IPS DF 6.9 (cell line): ENCODE data around the gene PRUNE2.

Source experiments
- DNase-seq: peaks from one replicate; pipeline ENCODE4 v3.0.0-alpha.2; 2013; ENCODE audit warnings: low read depth, low spot score
- H3K27ac ChIP-seq: one replicate; pipeline ENCODE4 v1.5.1; 2013; ENCODE audit warnings: low read length, control low read depth
- H3K27me3 ChIP-seq: 2 replicates; pipeline ENCODE4 v1.6.1; 2013; ENCODE audit warnings: mild to moderate bottlenecking, low read length; ENCODE audit not compliant: control insufficient read depth, insufficient read depth
- H3K36me3 ChIP-seq: 2 replicates; pipeline ENCODE4 v1.6.1; 2013; ENCODE audit warnings: low read length; ENCODE audit not compliant: control insufficient read depth, insufficient read depth
- H3K4me1 ChIP-seq: 2 replicates; pipeline ENCODE4 v1.6.1; 2013; ENCODE audit warnings: low read length; ENCODE audit not compliant: control insufficient read depth, insufficient read depth
- H3K4me3 ChIP-seq: 2 replicates; pipeline ENCODE4 v1.5.1; 2013; ENCODE audit warnings: mild to moderate bottlenecking, low read length
- H3K9me3 ChIP-seq: 2 replicates; pipeline ENCODE4 v1.6.1; 2013; ENCODE audit warnings: low read length, inconsistent platforms; ENCODE audit not compliant: control insufficient read depth, insufficient read depth
- WGBS: extraction: QIAGEN DNeasy Blood & Tissue Kit; methylation state at CpG from one replicate; pipeline ENCODE4 v1.1.7; 2013; ENCODE audit warnings: mixed read lengths, missing lambda C conversion rate; ENCODE audit not compliant: insufficient read length, insufficient coverage; 5-methylcytosine and 5-hydroxymethylcytosine counted together

The PRUNE2 gene

GRCh38 chr9:76609285-76610010 is 296.5 kb downstream of the PRUNE2 start:
- Histone ChIP-seq H3K9me3 (no peaks in the 10 kb centered on the region), H3K4me3 (no peak overlapping the region), H3K27me3 (no peaks in the 10 kb centered on the region), H3K27ac (no peak overlapping the region), H3K36me3 (no peaks in the 10 kb centered on the region), H3K4me1 (no peaks in the 10 kb centered on the region)
- no peak for DNase-seq
- no CpG with 5 or more reads among the region's 6 CpGs for WGBS

- Histone ChIP-seq H3K27me3 (no peaks in the 10 kb centered on the region), H3K36me3 (no peaks in the 10 kb centered on the region), H3K4me3 (no peak overlapping the region), H3K9me3 (no peaks in the 10 kb centered on the region), H3K27ac (no peak overlapping the region), H3K4me1 (no peaks in the 10 kb centered on the region)
- WGBS: no CpG with 5 or more reads among the region's 4 CpGs
- DNase-seq: no peak
These were observed 297.2 kb downstream of the PRUNE2 start for GRCh38 chr9:76608575-76609273.

DNA sequence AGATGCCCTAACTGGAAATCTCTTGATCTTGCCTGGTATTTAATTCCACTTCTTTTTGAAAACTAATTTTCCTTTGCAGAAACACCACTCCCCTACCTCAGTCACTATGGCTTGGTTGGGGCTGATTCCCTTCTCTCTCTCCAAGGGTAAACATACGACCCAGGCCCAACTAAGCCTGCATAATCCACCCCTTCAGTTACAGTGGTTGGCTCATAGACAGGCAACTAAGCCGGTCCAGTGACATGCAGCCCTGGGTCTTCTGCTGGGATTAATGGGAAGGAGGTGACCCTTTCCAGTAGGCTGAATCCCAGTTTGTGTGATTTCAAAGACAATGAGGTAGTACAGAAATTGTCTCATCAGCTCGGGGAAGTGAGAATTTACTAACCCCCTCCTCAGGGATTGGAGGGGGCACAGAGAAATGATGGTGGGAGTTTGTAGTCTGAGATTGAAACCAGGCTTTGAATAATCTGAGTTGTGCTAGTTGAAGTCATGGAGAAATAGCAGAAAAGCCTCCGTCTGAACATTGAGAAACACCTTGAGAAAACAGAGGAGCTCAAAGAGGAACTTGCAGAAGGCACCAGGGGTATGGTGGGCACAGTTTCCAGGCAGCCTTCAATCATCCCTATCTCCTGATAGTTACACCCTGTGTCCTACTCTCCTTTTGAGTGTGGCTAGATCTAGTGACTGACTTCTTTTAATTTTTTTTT is 298.0 kb downstream of the PRUNE2 start:
- H3K4me1 ChIP-seq: no peaks in the 10 kb centered on the region
- no peaks in the 10 kb centered on the region for H3K36me3 ChIP-seq
- WGBS: no CpG with 5 or more reads among the region's 4 CpGs
- H3K9me3 ChIP-seq: no peaks in the 10 kb centered on the region
- H3K4me3 ChIP-seq: no peak overlapping the region
- H3K27ac ChIP-seq: no peak overlapping the region
- no peak for DNase-seq
- H3K27me3 ChIP-seq: no peaks in the 10 kb centered on the region

- H3K4me3 ChIP-seq: no peak overlapping the region
- no peak for DNase-seq
- no peaks in the 10 kb centered on the region for H3K9me3 ChIP-seq
- H3K4me1 ChIP-seq: 0 out of 2 replicates have a peak, but pooled peaks cover 1% of the 10 kb centered on the region
- H3K27me3 ChIP-seq: no peaks in the 10 kb centered on the region
- H3K36me3 ChIP-seq: no peaks in the 10 kb centered on the region
- WGBS: no CpG with 5 or more reads among the region's 5 CpGs
- H3K27ac ChIP-seq: no peak overlapping the region
These were observed 300.5 kb downstream of the PRUNE2 start for GRCh38 chr9:76605321-76605900.

GRCh38 chr9:76603931-76604570 is 301.9 kb downstream of the PRUNE2 start:
- no peaks in the 10 kb centered on the region for H3K9me3 ChIP-seq
- H3K27ac ChIP-seq: no peak overlapping the region
- no peak overlapping the region for H3K4me3 ChIP-seq
- no peaks in the 10 kb centered on the region for H3K27me3 ChIP-seq
- H3K4me1 ChIP-seq: 0 out of 2 replicates have a peak, but pooled peaks cover 1% of the 10 kb centered on the region
- H3K36me3 ChIP-seq: no peaks in the 10 kb centered on the region
- WGBS: no CpG with 5 or more reads among the region's 3 CpGs
- DNase-seq: no peak

- H3K4me3 ChIP-seq: no peak overlapping the region
- no peaks in the 10 kb centered on the region for H3K27me3 ChIP-seq
- H3K36me3 ChIP-seq: no peaks in the 10 kb centered on the region
- no peak for DNase-seq
- no peak overlapping the region for H3K27ac ChIP-seq
- H3K9me3 ChIP-seq: no peaks in the 10 kb centered on the region
- H3K4me1 ChIP-seq: 0 out of 2 replicates have a peak, but pooled peaks cover 1% of the 10 kb centered on the region
These were observed 302.4 kb downstream of the PRUNE2 start for GRCh38 chr9:76603448-76603895.

- no peak overlapping the region for H3K4me3 ChIP-seq
- no peaks in the 10 kb centered on the region for H3K9me3 ChIP-seq
- no peak for DNase-seq
- no peak overlapping the region for H3K27ac ChIP-seq
- no peaks in the 10 kb centered on the region for H3K36me3 ChIP-seq
- no peaks in the 10 kb centered on the region for H3K27me3 ChIP-seq
- no CpG with 5 or more reads among the region's 1 CpG for WGBS
- H3K4me1 ChIP-seq: 0 out of 2 replicates have a peak, but pooled peaks cover 1% of the 10 kb centered on the region
These were observed 303.7 kb downstream of the PRUNE2 start for GRCh38 chr9:76602199-76602598.

DNA sequence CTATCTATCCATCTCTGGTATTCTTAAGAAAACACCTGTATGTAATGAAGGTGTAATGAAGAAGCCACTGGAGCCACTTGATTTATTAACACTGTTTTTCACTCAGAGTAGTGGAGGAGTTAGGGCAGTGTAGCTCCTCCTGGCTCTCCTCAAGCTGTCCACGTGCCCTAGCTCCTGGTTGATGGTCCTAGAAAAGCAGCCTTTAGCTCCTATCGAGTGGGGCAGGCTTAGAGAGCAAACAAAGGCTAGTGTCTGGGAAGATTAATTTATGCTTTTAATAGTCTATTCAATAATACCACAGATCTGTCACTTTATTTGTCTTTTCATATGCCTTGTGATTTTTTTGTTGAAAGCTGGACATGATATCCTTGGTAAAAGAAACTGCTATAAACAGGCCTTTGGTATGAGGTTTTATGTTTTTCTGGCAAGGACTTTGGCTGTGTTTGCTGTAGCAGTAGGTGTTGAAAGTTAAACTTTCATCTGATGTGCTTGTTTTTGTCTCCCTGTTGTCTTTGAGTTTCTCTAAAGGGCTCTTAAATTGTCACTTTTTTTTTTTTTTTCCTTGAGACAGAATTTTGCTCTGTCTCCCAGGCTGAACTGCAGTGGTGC is 305.8 kb downstream of the PRUNE2 start:
- Histone ChIP-seq H3K27ac (no peak overlapping the region), H3K27me3 (no peaks in the 10 kb centered on the region), H3K4me3 (no peak overlapping the region), H3K36me3 (no peaks in the 10 kb centered on the region), H3K9me3 (no peaks in the 10 kb centered on the region), H3K4me1 (peaks cover 4% of the 10 kb centered on the region; the same call in 1 of the 2 replicates)
- no CpG with 5 or more reads among the region's 2 CpGs for WGBS
- no peak for DNase-seq

DNA sequence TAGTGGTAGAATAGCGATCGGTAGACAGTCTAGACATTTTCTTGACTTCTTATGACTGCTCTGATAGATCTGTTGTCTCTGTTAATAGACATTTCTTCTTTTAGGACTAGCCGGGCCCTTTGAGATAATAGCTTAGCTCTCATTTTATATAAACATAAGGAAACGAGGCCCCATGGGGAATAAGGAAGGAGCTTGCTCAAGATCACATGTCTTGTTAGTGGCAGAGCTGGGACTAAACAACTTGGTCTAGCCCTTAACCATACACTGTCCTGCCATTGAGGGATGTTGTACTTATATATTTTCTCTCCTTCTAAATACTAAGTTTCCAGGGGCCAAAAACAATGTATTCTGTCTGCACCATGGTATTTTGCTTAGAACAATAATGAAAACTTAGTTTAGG is 306.9 kb downstream of the PRUNE2 start:
- DNase-seq: no peak

More for the DNA sequence above, 306.9 kb downstream of the PRUNE2 start:
- Histone ChIP-seq H3K27me3 (no peaks in the 10 kb centered on the region), H3K9me3 (no peaks in the 10 kb centered on the region), H3K27ac (no peak overlapping the region), H3K36me3 (no peaks in the 10 kb centered on the region), H3K4me1 (peaks cover 4% of the 10 kb centered on the region; the same call in 1 of the 2 replicates), H3K4me3 (no peak overlapping the region)
- no CpG with 5 or more reads among the region's 4 CpGs for WGBS
